ENCODE measurements around the gene PKDCC. TPM values are rescaled to one million over a fixed set of nuclear protein-coding genes. Genes with fewer than 3 reads are reported as not detected.

The PKDCC gene
- total RNA-seq, 4 donors from 2014 or later, result 5.9 to 21.4 (median 12.7) TPM

- no peaks in the 10 kb centered on the region for H3K36me3 ChIP-seq
- no peak for DNase-seq
- intact Hi-C loops (cut with DNase I), result no loop called here
- no peak overlapping the region for H3K4me3 ChIP-seq (replicated peaks in 1 of 3)
- no peak overlapping the region for H3K27ac ChIP-seq
- TF ChIP-seq POLR2A (IDR thresholded peaks at IDR 0.05) (no peak), CTCF (IDR thresholded peaks at IDR 0.05) (no peak)
- no peaks in the 10 kb centered on the region for H3K9me3 ChIP-seq
- 55 to 56% methylated on average over 9 to 12 of the region's 12 CpGs for WGBS, 2 donors
- H3K4me1 ChIP-seq, result peaks cover 14 to 24% of the 10 kb centered on the region in 2 donors
- no peaks in the 10 kb centered on the region for H3K27me3 ChIP-seq
Observed at GRCh38 chr2:42045848-42046748, 1.7 kb upstream of the PKDCC start.

GRCh38 chr2:42046819-42047487, 868 bp upstream of the PKDCC start:
- Histone ChIP-seq H3K27ac (peak overlapping the region; percentile 53 to 77 (median 73)), H3K4me3 (replicated peaks in 1 of 3) (peak overlapping the region; percentile 20 to 75 (median 62)), H3K36me3 (no peaks in the 10 kb centered on the region), H3K9me3 (no peaks in the 10 kb centered on the region), H3K4me1 (peaks cover 14 to 24% of the 10 kb centered on the region in 2 donors), H3K27me3 (no peaks in the 10 kb centered on the region)
- TF ChIP-seq CTCF (IDR thresholded peaks at IDR 0.05) (no peak), POLR2A (IDR thresholded peaks at IDR 0.05) (no peak)
- intact Hi-C loops (cut with DNase I), result no loop called here
- DNase-seq, result no peak
- 10 to 14% methylated on average over 9 to 12 of the region's 39 CpGs for WGBS, 2 donors

GRCh38 chr2:42048299-42049220, 739 bp downstream of the PKDCC start:
- peak overlapping the region in 2 of 3 donors; percentile 34 to 58 for H3K27ac ChIP-seq
- no peaks in the 10 kb centered on the region for H3K9me3 ChIP-seq
- peaks cover 14 to 24% of the 10 kb centered on the region in 2 donors for H3K4me1 ChIP-seq
- DNase-seq, result peak; percentile 28 to 37
- no peak for TF ChIP-seq CTCF (IDR thresholded peaks at IDR 0.05)
- TF ChIP-seq POLR2A (IDR thresholded peaks at IDR 0.05), result no peak
- no peaks in the 10 kb centered on the region for H3K36me3 ChIP-seq
- intact Hi-C loops (cut with DNase I), result no loop called here
- peak overlapping the region in 1 of 3 donors; percentile 44 for H3K4me3 ChIP-seq (replicated peaks in 1 of 3)
- H3K27me3 ChIP-seq, result no peaks in the 10 kb centered on the region
- WGBS, 2 donors, result 41 to 62% methylated on average over 4 to 6 of the region's 80 CpGs

GRCh38 chr2:42049221-42050009, 1.6 kb downstream of the PKDCC start:
- intact Hi-C loops (cut with DNase I), result no loop called here
- Histone ChIP-seq H3K9me3 (no peaks in the 10 kb centered on the region), H3K4me3 (replicated peaks in 1 of 3) (peak overlapping the region in 1 of 3 donors; percentile 44), H3K4me1 (peaks cover 14 to 24% of the 10 kb centered on the region in 2 donors), H3K36me3 (no peaks in the 10 kb centered on the region), H3K27ac (peak overlapping the region; percentile 34 to 58 (median 39)), H3K27me3 (no peaks in the 10 kb centered on the region)
- DNase-seq, result no peak
- TF ChIP-seq POLR2A (IDR thresholded peaks at IDR 0.05) (no peak), CTCF (IDR thresholded peaks at IDR 0.05) (no peak)
- WGBS, 2 donors, result 73% methylated on average over 11 of the region's 11 CpGs
